ENCODE data around the gene KLHL6.
A peak's percentile ranks its signal among the peaks of the same experiment; 100 is the strongest.
"Not testable (repeated sequence)": the region's sequence is repeated elsewhere in the genome, so short reads cannot be mapped to it uniquely, and the experiment has no call there.

The KLHL6 gene

GRCh38 chr3:183555541-183556081, at the start of gene KLHL6:
Gene KLHL6, minus strand, starts transcription at chr3:183555706. Its CDS starts 53 bp downstream, at chr3:183555653.
- no peak for DNase-seq (ENCODE audit: low read depth, low spot score)

- DNase-seq (ENCODE audit: low read depth, low spot score), result no peak
Observed at GRCh38 chr3:183597959-183598358, 42.5 kb upstream of the KLHL6 start.

GRCh38 chr3:183594636-183595035, 39.1 kb upstream of the KLHL6 start:
- no peak for DNase-seq (ENCODE audit: low read depth, low spot score)

- DNase-seq (ENCODE audit: low read depth, low spot score), result no peak
Observed at GRCh38 chr3:183592821-183593220, 37.3 kb upstream of the KLHL6 start.

- peak; percentile 5 for DNase-seq (ENCODE audit: low read depth, low spot score)
Observed at GRCh38 chr3:183591881-183592521, 36.5 kb upstream of the KLHL6 start.

GRCh38 chr3:183590442-183590841, 34.9 kb upstream of the KLHL6 start:
- DNase-seq (ENCODE audit: low read depth, low spot score), result no peak

GRCh38 chr3:183587336-183587735, 31.8 kb upstream of the KLHL6 start:
- DNase-seq (ENCODE audit: low read depth, low spot score), result no peak

GRCh38 chr3:183586477-183586876, 31.0 kb upstream of the KLHL6 start:
- no peak for DNase-seq (ENCODE audit: low read depth, low spot score)

GRCh38 chr3:183584914-183585280, 29.4 kb upstream of the KLHL6 start:
- no peak for DNase-seq (ENCODE audit: low read depth, low spot score)

GRCh38 chr3:183584246-183584913, 28.9 kb upstream of the KLHL6 start:
- DNase-seq (ENCODE audit: low read depth, low spot score), result peak; percentile 31

GRCh38 chr3:183583331-183584245, 28.1 kb upstream of the KLHL6 start:
- DNase-seq (ENCODE audit: low read depth, low spot score), result peak; percentile 49

GRCh38 chr3:183582161-183582560, 26.7 kb upstream of the KLHL6 start:
- DNase-seq (ENCODE audit: low read depth, low spot score), result no peak

- DNase-seq (ENCODE audit: low read depth, low spot score), result no peak
Observed at GRCh38 chr3:183581496-183582155, 26.1 kb upstream of the KLHL6 start.

- no peak for DNase-seq (ENCODE audit: low read depth, low spot score)
Observed at GRCh38 chr3:183579967-183580900, 24.7 kb upstream of the KLHL6 start.

GRCh38 chr3:183578179-183578578, 22.7 kb upstream of the KLHL6 start:
- DNase-seq (ENCODE audit: low read depth, low spot score), result no peak

- no peak for DNase-seq (ENCODE audit: low read depth, low spot score)
Observed at GRCh38 chr3:183577346-183577745, 21.8 kb upstream of the KLHL6 start.

GRCh38 chr3:183576487-183577107, 21.1 kb upstream of the KLHL6 start:
- peak; percentile 17 for DNase-seq (ENCODE audit: low read depth, low spot score)

- no peak for DNase-seq (ENCODE audit: low read depth, low spot score)
Observed at GRCh38 chr3:183572935-183573334, 17.4 kb upstream of the KLHL6 start.

- DNase-seq (ENCODE audit: low read depth, low spot score), result not testable (repeated sequence)
Observed at GRCh38 chr3:183570191-183570590, 14.7 kb upstream of the KLHL6 start.

GRCh38 chr3:183566880-183567279, 11.4 kb upstream of the KLHL6 start:
- no peak for DNase-seq (ENCODE audit: low read depth, low spot score)
